Daoy (cell line): Measurements from ENCODE around the gene DNM1L. TPM values are rescaled to one million over a fixed set of nuclear protein-coding genes. Genes with fewer than 3 reads are reported as not detected.
"Not testable (repeated sequence)": the region's sequence is repeated elsewhere in the genome, so short reads cannot be mapped to it uniquely, and the experiment has no call there.

ENCODE experiments used
- DNase-seq: peaks from one replicate; pipeline ENCODE4 v3.0.0-alpha.2; 2015; ENCODE audit warnings: low read depth
- total RNA-seq: library from RNA; depleted of rRNA; stranded (reverse); fragments of >200 nt; shearing (Covaris generic); gene quantifications from 2 replicates; pipeline ENCODE4 v1.2.3, GENCODE V29; 2014

DNM1L gene
- total RNA-seq, 1 experiment from 2014 or later = 75.5 TPM

- no peak for DNase-seq
These were observed 18.3 kb downstream of the DNM1L start for GRCh38 chr12:32697445-32697844.

DNA sequence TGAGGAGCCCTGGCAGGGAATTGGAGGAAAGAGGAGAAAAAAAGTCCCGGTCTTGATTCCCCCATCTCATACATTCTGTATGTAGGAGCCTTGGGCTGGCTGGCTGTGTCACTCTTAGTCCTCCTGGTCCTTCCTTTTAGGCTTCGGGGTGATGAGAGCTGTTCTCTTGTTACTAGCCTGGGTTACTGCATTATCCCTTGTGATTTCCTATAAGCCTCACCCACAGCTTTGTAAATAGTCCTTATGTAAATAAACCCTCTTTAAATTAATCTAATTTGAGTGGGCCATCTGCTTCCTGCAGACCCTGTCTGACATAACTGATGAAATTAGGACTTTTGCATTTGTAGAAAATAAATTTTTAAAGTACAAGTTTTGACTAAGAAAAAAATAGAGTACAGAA is 19.2 kb downstream of the DNM1L start:
- no peak for DNase-seq

- not testable (repeated sequence) for DNase-seq
These were observed 20.3 kb downstream of the DNM1L start for GRCh38 chr12:32699437-32699836.

DNA sequence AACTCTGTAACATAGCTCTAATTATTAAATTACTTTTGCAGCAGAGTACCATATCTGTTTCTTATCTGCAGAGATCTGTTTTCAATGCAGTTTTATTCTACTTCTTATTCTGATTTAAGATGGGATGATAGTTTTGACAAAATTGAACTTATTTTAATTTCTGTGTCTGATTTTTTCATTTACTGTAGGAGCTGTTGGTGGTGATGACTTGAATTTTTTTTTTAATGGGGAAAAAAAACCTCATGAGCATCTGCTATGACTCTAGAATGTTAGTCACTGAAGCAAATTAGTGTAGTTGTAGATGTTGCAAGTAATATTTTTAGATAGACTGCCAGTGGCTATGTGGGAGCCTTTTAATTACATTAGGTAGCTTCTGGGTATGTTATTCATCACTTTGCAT is 23.4 kb downstream of the DNM1L start:
- DNase-seq = no peak

DNA sequence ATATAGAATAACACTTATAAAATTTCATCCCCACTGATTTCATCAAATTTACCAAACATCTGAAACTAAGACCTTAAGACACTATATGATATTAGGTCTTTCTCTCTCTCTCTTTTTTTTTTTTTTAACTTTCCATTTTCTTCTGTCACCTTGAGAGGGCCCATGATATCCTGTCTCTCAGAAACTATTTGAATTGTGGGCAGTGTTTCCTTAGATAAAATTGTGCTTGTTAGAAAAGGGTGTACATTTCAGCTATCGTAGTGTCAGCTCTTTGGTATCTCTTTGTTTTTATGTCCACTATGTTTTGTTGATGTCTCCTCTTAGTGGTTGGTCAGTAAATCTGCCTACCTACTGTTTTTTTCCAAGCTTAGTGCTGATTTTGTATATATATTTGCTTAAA is 23.8 kb downstream of the DNM1L start:
- no peak for DNase-seq

DNA sequence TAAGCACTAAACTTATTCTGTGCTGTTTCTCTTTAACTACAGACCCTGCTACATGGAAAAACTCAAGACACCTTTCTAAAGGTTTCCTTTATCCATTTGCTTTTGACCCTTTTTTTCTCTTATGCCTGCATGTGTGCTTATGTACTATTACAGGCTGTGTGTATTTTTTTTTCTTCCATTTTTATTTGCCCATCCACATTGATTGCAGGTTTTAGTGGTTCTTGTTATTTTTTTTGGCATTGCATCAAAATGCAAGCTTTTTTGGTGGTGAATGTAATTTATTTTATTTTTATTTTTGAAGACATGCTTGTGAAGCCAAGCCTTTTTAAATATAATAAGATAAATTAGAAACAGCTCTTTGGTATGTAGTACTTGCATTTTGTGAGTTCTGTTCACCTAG is 26.7 kb downstream of the DNM1L start:
- no peak for DNase-seq

- no peak for DNase-seq
These were observed 27.4 kb downstream of the DNM1L start for GRCh38 chr12:32706335-32707024.

DNA sequence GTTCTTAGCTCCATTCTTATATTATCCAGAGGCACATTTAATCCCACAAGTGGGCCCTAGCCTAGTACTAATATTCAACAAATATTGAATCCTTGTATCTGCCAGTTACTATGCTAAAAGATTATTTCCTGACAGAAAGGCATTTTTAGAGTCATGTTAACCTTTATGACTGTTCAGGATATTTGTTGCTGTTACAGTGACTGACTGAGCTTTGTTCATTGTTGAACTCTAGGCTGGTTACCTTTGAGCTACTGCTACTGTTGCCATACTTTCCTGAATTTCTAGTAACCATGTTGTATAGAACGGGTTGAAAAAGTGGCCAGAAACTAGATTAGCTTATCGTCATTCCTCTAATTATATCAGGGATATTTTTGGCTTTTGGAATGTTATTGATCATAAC is 29.8 kb downstream of the DNM1L start:
- DNase-seq = no peak

DNA sequence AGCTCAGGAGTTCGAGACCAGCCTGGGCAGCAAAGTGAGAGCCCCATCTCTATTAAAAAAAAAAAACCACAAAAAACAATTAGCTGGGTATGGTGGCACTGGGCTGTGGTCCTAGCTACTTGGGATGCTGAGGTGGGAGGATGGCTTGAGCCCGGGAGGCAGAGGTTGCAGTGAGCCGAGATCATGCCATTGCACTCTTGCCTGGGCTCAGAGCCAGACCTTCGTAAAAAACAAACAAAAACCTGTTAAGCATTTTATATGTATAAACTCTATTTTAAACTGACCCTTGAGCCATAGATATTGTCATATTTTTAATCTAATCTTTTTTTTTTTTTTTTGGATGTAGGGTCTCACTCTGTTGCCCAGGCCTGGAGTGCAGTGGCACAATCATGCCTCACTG is 35.7 kb downstream of the DNM1L start:
- no peak for DNase-seq

- DNase-seq = no peak
These were observed 39.8 kb downstream of the DNM1L start for GRCh38 chr12:32718926-32719325.

DNA sequence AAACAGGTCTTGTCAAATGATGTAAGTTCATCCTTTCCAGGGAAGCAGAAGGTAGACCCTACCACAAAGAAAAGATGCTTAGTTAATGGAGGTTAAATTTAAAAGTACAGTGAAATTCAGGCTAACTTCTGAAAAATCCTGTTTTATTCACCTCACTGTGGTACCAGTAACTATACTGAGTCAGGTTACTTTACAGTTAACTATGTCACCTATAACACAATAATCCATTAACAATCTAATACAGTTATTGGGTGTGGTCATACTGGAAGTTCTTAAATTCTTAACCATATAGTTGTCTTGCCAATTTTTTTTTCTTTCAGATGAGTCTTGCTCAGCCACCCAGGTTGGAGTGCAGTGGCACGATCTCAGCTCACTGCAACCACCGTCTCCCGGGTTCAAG is 46.2 kb downstream of the DNM1L start:
- not testable (repeated sequence) for DNase-seq

DNA sequence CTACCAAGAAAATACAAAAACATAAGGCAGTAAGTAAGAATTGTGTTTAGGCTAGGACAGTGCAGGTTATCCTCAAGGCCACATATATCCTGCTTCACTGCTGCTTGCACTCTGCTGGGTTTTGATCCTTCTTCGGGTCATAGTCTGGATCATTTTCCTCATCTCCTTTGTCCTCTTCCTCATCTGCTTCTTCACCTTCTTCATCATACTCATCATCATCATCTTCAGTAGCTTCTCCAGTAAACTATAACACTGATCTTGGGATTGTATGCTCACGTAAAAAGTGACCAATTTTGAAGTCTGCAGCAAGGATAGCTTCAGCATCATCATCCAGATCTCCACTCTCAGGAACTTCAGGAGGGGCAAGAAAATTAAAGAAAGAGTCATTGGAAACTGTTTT is 47.2 kb downstream of the DNM1L start:
- DNase-seq = no peak

GRCh38 chr12:32727237-32727636 is 48.1 kb downstream of the DNM1L start:
- DNase-seq = peak; percentile 5

GRCh38 chr12:32734952-32735351 is 55.9 kb downstream of the DNM1L start:
- DNase-seq = no peak

DNA sequence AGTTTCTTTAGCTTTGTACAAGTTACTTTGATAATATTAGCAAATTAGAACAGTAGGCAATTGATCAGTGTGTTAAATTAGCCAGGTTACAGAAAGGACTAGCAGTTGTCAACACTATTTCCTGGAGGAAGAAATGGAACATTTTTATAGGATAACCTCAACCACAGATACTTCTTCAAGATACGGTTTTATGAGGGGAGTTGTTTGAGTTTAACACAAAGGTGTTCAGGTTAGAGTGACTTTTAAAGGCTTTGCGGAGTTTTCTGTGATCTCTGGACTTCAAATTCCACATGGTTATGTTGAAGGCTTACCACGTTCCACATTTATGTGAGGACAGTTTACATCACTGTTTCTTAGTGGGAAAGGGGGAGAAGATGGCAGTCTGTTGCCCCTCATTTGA is 57.3 kb downstream of the DNM1L start:
- no peak for DNase-seq

DNA sequence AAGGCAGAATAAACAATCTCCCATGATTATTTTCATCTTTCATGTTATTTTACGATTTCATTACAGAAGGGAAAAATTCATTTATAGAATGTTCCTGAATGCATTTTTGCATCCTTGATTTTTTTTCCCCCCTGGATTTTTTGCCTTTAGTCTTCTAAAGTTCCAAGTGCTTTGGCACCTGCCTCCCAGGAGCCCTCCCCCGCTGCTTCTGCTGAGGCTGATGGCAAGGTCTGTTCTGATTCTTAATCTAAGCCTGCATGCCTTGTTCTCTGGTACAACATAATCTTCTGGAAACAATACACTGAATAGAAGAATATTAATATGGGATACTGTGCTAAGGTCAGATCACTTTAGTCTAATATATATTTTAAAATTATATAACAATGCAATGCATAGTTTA is 58.6 kb downstream of the DNM1L start:
- no peak for DNase-seq

- DNase-seq = no peak
These were observed 60.2 kb downstream of the DNM1L start for GRCh38 chr12:32739279-32739678.

- no peak for DNase-seq
These were observed 63.0 kb downstream of the DNM1L start for GRCh38 chr12:32742133-32742532.

- DNase-seq = no peak
These were observed 64.2 kb downstream of the DNM1L start for GRCh38 chr12:32743264-32743663.

DNA sequence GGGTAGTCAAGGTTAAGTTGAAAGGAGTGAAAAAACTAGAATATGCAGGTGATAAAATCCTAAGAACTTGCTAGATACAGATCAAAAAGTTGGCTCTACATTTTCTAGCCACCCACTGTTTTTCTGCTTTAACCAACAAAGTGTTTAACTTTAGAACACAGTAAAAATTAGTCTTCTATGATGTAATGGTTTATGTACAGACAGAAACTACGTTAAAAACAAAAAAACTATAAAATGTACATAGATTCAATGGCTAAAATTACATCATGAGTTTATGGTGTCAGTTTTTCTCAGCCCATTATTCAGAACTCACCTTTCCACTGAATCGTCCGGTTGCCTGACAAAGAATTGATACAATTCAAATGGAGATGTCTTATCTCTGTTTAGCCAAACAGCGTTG is 74.5 kb downstream of the DNM1L start:
- DNase-seq = no peak

DNA sequence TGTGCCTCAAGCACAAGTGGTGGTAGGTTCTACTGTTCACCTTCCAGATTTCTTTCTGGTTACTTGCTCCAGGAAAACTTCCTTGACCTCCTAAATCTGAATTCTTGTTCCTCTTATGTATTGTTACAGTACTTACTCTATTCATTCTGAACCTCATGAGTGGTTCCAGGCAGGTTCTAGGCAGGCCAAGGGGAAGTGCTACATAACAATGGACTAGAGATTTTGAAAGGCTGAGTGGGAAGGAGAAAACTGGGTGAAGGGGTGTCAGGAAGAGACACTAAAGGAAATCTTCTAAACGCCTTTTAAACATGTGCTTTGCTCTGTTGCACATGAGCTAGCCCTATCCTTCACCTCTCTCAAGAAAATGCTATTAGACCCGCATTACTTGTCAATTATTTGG is 75.0 kb downstream of the DNM1L start:
- DNase-seq = no peak

- DNase-seq = peak; percentile 90
These were observed 76.1 kb downstream of the DNM1L start for GRCh38 chr12:32755051-32755653.

DNA sequence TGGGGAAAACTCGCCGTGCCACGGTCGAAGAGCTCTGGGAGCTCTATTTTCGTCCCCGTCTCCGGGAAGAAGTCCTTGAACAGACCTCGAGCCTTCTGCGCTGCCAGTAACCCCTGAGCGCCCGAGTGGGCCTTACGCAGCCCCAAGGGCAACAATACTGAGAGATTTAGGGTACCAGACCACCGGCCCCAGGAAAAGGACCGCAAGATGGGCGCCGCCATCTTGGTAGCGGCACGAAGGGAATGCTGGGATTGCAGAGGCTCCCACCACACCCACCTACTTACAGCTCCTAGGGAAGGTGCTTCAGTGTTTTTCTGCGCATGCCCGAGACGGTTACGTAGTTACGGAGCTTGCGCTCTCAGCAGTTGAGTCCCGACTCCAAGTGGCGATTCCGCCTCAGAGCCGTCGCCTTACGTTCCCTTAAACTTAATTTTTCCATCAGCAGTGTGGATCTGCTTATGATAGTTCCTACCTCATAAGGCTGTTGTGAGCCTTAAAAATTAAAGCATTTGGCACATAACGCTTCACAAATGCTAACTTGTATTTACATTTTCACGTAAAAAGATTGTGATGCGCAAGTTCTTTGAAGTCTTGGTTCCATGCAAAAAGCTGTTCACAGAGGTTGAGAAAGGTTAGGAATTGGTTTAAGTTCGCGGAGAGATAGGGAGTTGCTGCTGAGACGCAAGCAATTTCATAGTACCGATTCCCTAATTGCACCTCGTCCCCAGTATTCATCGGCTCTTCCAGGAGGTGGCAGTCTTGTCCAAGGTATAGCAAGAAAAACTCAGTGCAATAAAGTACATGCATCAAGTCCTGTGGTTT is 76.8 kb downstream of the DNM1L start, which contains the start of gene YARS2:
Gene YARS2, minus strand, starts transcription at position 244 of the 822 bp plus-strand sequence. Its CDS starts 23 bp downstream, at position 221.
- peak; percentile 98 for DNase-seq
